Measurements from ENCODE around the gene SPECC1.

DNA sequence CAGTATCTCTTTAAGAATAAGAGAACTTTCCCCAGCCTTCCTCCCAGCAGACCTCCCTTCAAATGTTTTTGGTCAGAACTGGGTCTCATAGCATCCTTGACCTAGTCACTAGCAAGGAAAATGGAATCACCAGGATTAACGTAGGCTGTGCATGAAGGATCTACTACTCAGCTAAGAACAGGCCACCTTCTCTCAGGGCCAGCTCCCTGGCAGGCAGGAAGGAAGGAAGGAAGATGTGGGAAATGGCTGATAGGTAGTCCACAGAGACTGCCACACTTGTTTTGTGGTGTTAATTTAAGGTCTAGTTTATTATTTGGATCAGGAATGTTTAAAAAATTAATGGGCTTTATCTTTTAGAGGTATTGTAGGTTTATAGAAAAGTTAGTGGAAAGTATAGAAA, 136.4 kb downstream of the SPECC1 start:
- TF ChIP-seq POLR2A (IDR thresholded peaks at IDR 0.05), result no peak
- TF ChIP-seq, protein P1, sequence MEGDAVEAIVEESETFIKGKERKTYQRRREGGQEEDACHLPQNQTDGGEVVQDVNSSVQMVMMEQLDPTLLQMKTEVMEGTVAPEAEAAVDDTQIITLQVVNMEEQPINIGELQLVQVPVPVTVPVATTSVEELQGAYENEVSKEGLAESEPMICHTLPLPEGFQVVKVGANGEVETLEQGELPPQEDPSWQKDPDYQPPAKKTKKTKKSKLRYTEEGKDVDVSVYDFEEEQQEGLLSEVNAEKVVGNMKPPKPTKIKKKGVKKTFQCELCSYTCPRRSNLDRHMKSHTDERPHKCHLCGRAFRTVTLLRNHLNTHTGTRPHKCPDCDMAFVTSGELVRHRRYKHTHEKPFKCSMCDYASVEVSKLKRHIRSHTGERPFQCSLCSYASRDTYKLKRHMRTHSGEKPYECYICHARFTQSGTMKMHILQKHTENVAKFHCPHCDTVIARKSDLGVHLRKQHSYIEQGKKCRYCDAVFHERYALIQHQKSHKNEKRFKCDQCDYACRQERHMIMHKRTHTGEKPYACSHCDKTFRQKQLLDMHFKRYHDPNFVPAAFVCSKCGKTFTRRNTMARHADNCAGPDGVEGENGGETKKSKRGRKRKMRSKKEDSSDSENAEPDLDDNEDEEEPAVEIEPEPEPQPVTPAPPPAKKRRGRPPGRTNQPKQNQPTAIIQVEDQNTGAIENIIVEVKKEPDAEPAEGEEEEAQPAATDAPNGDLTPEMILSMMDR (IDR thresholded peaks at IDR 0.05), result no peak
- no peak for TF ChIP-seq POLR2AphosphoS5 (IDR thresholded peaks at IDR 0.05)

Measured in breast epithelium (tissue), 3 donors.